HCT116 (cell line): ENCODE measurements around the gene ZNRF3. TPM values are rescaled to one million over a fixed set of nuclear protein-coding genes. Genes with fewer than 3 reads are reported as not detected.

ENCODE experiments used
- ATAC-seq: fragments of 200-7000 bp; cut with Tn5 transposase; 2 replicates; pipeline ENCODE4 v1.9.1; 2020; ENCODE audit warnings: mild to moderate bottlenecking, moderate library complexity
- BruUV-seq: library from RNA; stranded (reverse); fragments of 400-500 nt; replicated peaks from 2 replicates; lab custom pipeline; 2021; lab: Mats Ljungman, UMichigan
- CTCF ChIA-PET: fragments of 300-600 bp; sonication (Branson Sonifier 250); formaldehyde crosslinking; loops from one replicate; lab custom pipeline; 2021; ENCODE audit warnings: antibody characterized with exemption; lab: Charles Lee
- POLR2A ChIA-PET: fragments of 300-600, 350-600 bp; sonication (Branson Sonifier 250); formaldehyde crosslinking; loops from one replicate; lab custom pipeline; 2021; ENCODE audit warnings: antibody characterized with exemption; lab: Charles Lee
- RAD21 ChIA-PET, 2 experiments: fragments of 300-600 bp; sonication (Branson Sonifier 250); formaldehyde crosslinking; loops; one replicate each; lab custom pipeline; 2023; ENCODE audit warnings: low total read pairs in 2 of 2; ENCODE audit not compliant: uncharacterized antibody in 2 of 2, unreplicated experiment in 2 of 2, low non-redundant PET in 1 of 2; lab: Charles Lee
- DNase-seq: peaks from one replicate; pipeline ENCODE4 v3.0.0-alpha.2; 2010; ENCODE audit warnings: low read depth, low spot score
- H2AFZ ChIP-seq: fragments of 200-600 bp; shearing (Covaris generic), sonication (generic); 2 replicates; pipeline ENCODE4 v1.6.1; 2017; ENCODE audit warnings: low read depth, mixed run types, mixed read lengths, antibody characterized with exemption, low read length; ENCODE audit not compliant: poor library complexity, severe bottlenecking
- H3K27ac ChIP-seq: 2 replicates; pipeline ENCODE4 v1.5.1; 2012; ENCODE audit warnings: low read depth, low read length
- H3K27me3 ChIP-seq: fragments of 200-600 bp; sonication (generic); 2 replicates; pipeline ENCODE4 v1.6.1; 2016; ENCODE audit warnings: mixed run types, low read length, mixed read lengths; ENCODE audit not compliant: insufficient read depth
- H3K36me3 ChIP-seq, 2 experiments: fragments of 200-500 bp in 1 of 2; fragments of 200-600 bp in 1 of 2; sonication (Bioruptor generic) in 1 of 2; sonication (generic) in 1 of 2; 2 replicates each; pipeline versions ENCODE4 v1.5.1 to v1.6.1; 2014 to 2016; ENCODE audit warnings: low read length in 2 of 2, inconsistent platforms in 1 of 2, mixed read lengths in 1 of 2, mixed run types in 1 of 2; ENCODE audit not compliant: insufficient read depth in 2 of 2, control insufficient read depth in 1 of 2
- H3K4me1 ChIP-seq, 2 experiments: fragments of 200-600 bp in 1 of 2; sonication (generic) in 1 of 2; 2 replicates each; pipeline versions ENCODE4 v1.5.1 to v1.6.1; 2012 to 2017; ENCODE audit warnings: low read length in 2 of 2, inconsistent platforms in 1 of 2, mild to moderate bottlenecking in 1 of 2, mixed read lengths in 1 of 2, mixed run types in 1 of 2, moderate library complexity in 1 of 2; ENCODE audit not compliant: insufficient read depth in 2 of 2, control insufficient read depth in 1 of 2
- H3K4me2 ChIP-seq: fragments of 200-600 bp; sonication (generic); 2 replicates; pipeline ENCODE4 v1.6.1; 2017; ENCODE audit warnings: mixed run types, low read length, mixed read lengths
- H3K4me3 ChIP-seq, 2 experiments: fragments of 200-600 bp in 1 of 2; sonication (generic) in 1 of 2; replicated peaks in 1 of 2; 2 replicates each; pipeline ENCODE4 v1.5.1; 2011 to 2016; ENCODE audit warnings: low read length in 2 of 2, control low read depth in 1 of 2, low read depth in 1 of 2, mild to moderate bottlenecking in 1 of 2, mixed read lengths in 1 of 2, mixed run types in 1 of 2
- H3K79me2 ChIP-seq: fragments of 200-600 bp; sonication (generic); 2 replicates; pipeline ENCODE4 v1.6.1; 2017; ENCODE audit warnings: mild to moderate bottlenecking, mixed run types, low read length, moderate library complexity, mixed read lengths; ENCODE audit not compliant: insufficient read depth
- H3K9ac ChIP-seq: fragments of 200-600 bp; sonication (generic); 2 replicates; pipeline ENCODE4 v1.6.1; 2016; ENCODE audit warnings: low read length, mixed read lengths
- H3K9me2 ChIP-seq: fragments of 200-600 bp; sonication (generic), shearing (Covaris generic); 2 replicates; pipeline ENCODE4 v1.6.1; 2017; ENCODE audit warnings: mixed run types, mild to moderate bottlenecking, moderate library complexity; ENCODE audit not compliant: insufficient read depth
- H3K9me3 ChIP-seq, 2 experiments: fragments of 200-500 bp in 1 of 2; fragments of 200-600 bp in 1 of 2; sonication (Bioruptor generic) in 1 of 2; sonication (generic) in 1 of 2; 2 replicates each; pipeline ENCODE4 v1.6.1; 2014 to 2017; ENCODE audit warnings: low read length in 2 of 2, mixed read lengths in 2 of 2, inconsistent platforms in 1 of 2, low read depth in 1 of 2, mild to moderate bottlenecking in 1 of 2, mixed run types in 1 of 2, moderate library complexity in 1 of 2; ENCODE audit not compliant: control insufficient read depth in 1 of 2, insufficient read depth in 1 of 2
- H4K20me1 ChIP-seq: fragments of 200-600 bp; sonication (generic), shearing (Covaris generic); 2 replicates; pipeline ENCODE4 v1.6.1; 2017; ENCODE audit warnings: mixed run types, mild to moderate bottlenecking, moderate library complexity; ENCODE audit not compliant: insufficient read depth
- ATF3 ChIP-seq: IDR thresholded peaks from 2 replicates; pipeline ENCODE4 v1.6.1; 2012
- CEBPB ChIP-seq: IDR thresholded peaks from 2 replicates; pipeline ENCODE4 v1.6.1; 2012; ENCODE audit warnings: low read depth
- ELF1 ChIP-seq: IDR thresholded peaks from 2 replicates; pipeline ENCODE4 v1.6.1; 2012; ENCODE audit warnings: low read depth, borderline replicate concordance
- EZH2 ChIP-seq: fragments of 200-600 bp; sonication (generic); IDR thresholded peaks from 2 replicates; pipeline ENCODE4 v1.6.1; 2017; ENCODE audit warnings: antibody characterized with exemption, mixed run types
- MAX ChIP-seq: IDR thresholded peaks from 2 replicates; pipeline ENCODE4 v1.6.1; 2012
- SIN3A ChIP-seq: IDR thresholded peaks from 2 replicates; pipeline ENCODE4 v1.6.1; 2012; ENCODE audit warnings: low read depth
- ZBTB33 ChIP-seq: IDR thresholded peaks from 2 replicates; pipeline ENCODE4 v1.6.1; 2011; ENCODE audit warnings: mild to moderate bottlenecking, low read length, moderate library complexity; ENCODE audit not compliant: insufficient replicate concordance; ENCODE audit errors: extremely low read depth
- intact Hi-C: fragments of 100-400 bp; cut with micrococcal nuclease; formaldehyde crosslinking; loops from 2 replicates; pipeline ENCODE4 v1.10.0; 2022
- total RNA-seq: library from RNA; stranded (reverse); gene quantifications from one replicate; pipeline ENCODE4 v1.2.1, GENCODE V29; 2021; ENCODE audit not compliant: unreplicated experiment

ZNRF3 gene
- total RNA-seq, 1 experiment from 2014 or later: 12.2 TPM

GRCh38 chr22:29029202-29030000, 146.0 kb downstream of the ZNRF3 start:
- ChIA-PET CTCF (interaction anchor here (0.5 kb wide), 1 partner anchor 167 kb away, joined by 3 read pairs; no protein-coding TSS in a partner anchor), RAD21 (interaction anchor here in 1 of 2 experiments (0.6 kb wide), 1 partner anchor 25 kb away, joined by 5 read pairs; no protein-coding TSS in a partner anchor), POLR2A (interaction anchor here (2.5 kb wide), 1 partner anchor 111 kb away, joined by 16 read pairs; no protein-coding TSS in a partner anchor)
- Histone ChIP-seq H3K36me3 (no peaks in the 10 kb centered on the region), H3K9me3 (no peaks in the 10 kb centered on the region), H3K4me1 (peaks cover 52 to 64% of the 10 kb centered on the region in 2 experiments), H3K27ac (peak overlapping the region; percentile 97), H4K20me1 (no peaks in the 10 kb centered on the region), H3K27me3 (no peaks in the 10 kb centered on the region), H3K79me2 (peaks cover 7% of the 10 kb centered on the region; the same call in 1 of the 2 replicates), H3K4me2 (peak overlapping the region; percentile 80), H3K4me3 (peak overlapping the region; percentile 45 to 57), H3K9ac (peak overlapping the region; percentile 68), H2AFZ (no peak overlapping the region), H3K9me2 (no peaks in the 10 kb centered on the region)
- no TSS peak for BruUV-seq
- no peak for DNase-seq
- intact Hi-C loops: no loop called here
- TF ChIP-seq MAX (no peak), CEBPB (no peak), EZH2 (no peak), ELF1 (no peak), ATF3 (no peak), SIN3A (no peak), ZBTB33 (no peak)
- ATAC-seq: no peak
